ENCODE results near the gene COL15A1.

Gene COL15A1

DNA sequence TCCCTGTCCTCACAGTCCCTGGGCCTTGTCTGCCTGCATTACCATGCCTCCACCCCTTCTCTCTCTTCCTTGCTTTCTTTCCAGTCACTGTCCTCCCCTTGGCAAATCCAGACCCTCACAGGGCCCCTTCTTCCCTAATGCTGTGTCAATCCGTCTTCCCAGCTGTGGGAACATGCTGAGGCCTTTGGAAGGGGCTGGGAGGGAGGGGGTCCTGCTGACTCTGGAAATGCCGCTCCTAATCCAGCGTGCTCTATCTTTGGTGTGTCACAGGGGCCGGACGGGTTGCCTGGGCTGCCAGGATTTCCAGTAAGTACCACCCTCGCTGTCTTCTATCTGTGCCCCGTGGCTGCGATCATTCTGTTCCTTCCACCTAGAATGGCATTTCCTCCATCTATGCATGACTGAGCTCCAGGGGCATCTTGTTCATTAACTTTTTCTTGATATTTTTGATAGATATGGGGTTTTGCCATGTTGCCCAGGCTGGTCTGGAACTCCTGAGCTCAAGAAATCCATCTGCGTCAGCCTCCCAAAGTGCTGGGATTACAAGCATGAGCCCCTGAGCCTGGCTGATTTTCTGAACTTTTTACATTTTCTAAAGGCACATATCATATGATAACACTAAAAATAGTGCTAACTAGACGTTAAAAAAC lies 96.7 kb downstream of the COL15A1 start:
- H3K27ac ChIP-seq = no peak overlapping the region
- TF ChIP-seq ZFX (IDR thresholded peaks at IDR 0.05; ENCODE audit: borderline replicate concordance) (no peak), CTCF (IDR thresholded peaks at IDR 0.05) (no peak)

- H3K27ac ChIP-seq = no peak overlapping the region
- TF ChIP-seq ZFX (IDR thresholded peaks at IDR 0.05; ENCODE audit: borderline replicate concordance) (no peak), CTCF (IDR thresholded peaks at IDR 0.05) (no peak)
These were observed 97.3 kb downstream of the COL15A1 start for GRCh38 chr9:99040911-99041582.

DNA sequence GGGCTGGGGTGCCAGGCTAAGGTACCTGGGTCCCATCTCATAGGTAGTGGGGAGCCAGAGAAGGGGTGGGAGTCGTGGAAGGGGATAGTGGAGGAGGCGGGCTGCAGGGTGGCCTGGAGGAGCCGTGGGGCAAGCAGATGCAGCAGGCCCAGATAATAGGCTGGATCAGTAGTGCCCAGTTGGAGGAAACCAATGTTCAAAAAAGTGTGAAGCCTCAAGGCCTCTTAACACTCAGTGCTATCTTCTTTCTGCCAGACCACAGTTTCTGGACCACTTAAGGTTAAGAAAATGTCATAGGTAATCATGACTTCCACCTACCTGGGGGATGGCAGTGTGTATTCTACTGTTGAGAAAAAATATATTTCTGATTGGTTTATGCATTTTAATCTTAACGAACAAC lies 97.9 kb downstream of the COL15A1 start:
- no peak overlapping the region for H3K27ac ChIP-seq
- TF ChIP-seq ZFX (IDR thresholded peaks at IDR 0.05; ENCODE audit: borderline replicate concordance) = no peak
- TF ChIP-seq CTCF (IDR thresholded peaks at IDR 0.05) = no peak

DNA sequence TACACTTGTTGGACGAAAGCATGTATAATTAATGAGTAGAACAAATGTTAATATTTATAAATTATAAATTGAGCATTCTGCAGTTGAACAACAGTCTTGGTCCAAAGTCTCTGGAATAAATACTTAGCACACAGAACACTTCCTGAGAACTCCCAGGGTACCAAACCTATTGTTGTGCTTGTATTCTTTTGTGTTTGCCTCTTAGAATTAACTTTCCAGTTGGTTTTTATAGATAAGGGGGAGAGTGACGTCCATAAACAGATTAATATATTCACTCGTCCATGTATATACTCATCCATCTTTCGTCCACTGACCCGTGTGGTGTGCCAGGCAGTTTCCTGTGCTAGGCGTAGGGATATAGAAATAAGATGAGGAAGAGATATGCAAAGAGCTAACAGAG lies 98.9 kb downstream of the COL15A1 start:
- no peak for TF ChIP-seq CTCF (IDR thresholded peaks at IDR 0.05)
- no peak for TF ChIP-seq ZFX (IDR thresholded peaks at IDR 0.05; ENCODE audit: borderline replicate concordance)
- H3K27ac ChIP-seq = no peak overlapping the region

GRCh38 chr9:99044827-99045226 lies 101.1 kb downstream of the COL15A1 start:
- H3K27ac ChIP-seq = no peak overlapping the region
- TF ChIP-seq CTCF (IDR thresholded peaks at IDR 0.05) (no peak), ZFX (IDR thresholded peaks at IDR 0.05; ENCODE audit: borderline replicate concordance) (no peak)

DNA sequence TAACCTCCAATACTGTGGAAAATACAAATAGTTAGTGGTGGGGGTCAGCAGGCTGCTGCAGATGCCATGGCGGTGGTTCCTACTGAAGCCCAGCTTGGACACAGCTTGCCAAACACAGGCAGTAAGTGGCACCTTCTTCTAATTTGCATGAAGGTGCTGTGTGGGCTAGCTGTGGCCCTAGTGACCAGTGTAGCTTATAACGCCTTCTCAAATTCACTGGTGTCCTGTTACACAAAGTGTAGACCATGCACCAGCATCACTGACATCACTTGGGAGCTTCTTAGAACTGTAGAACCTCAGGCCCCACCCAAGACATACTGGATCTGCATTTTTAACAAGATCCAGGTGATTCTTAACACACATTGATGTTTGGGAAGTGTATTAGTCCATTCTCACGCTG lies 102.4 kb downstream of the COL15A1 start:
- no peak for TF ChIP-seq ZFX (IDR thresholded peaks at IDR 0.05; ENCODE audit: borderline replicate concordance)
- no peak for TF ChIP-seq CTCF (IDR thresholded peaks at IDR 0.05)
- no peak overlapping the region for H3K27ac ChIP-seq

GRCh38 chr9:99046542-99047071 lies 102.9 kb downstream of the COL15A1 start:
- H3K27ac ChIP-seq = no peak overlapping the region
- TF ChIP-seq CTCF (IDR thresholded peaks at IDR 0.05) (no peak), ZFX (IDR thresholded peaks at IDR 0.05; ENCODE audit: borderline replicate concordance) (no peak)
